Gastroesophageal sphincter (tissue), 3 donors: ENCODE data around the gene EHD1.

Experiments
- EP300 ChIP-seq: sonication (generic); formaldehyde crosslinking; IDR thresholded peaks from one replicate; pipeline ENCODE4 v1.6.1; 2017; ENCODE audit warnings: antibody characterized with exemption, mild to moderate bottlenecking
- POLR2A ChIP-seq, 2 donors: fragments of 450-650 bp; IDR thresholded peaks; one replicate each; pipeline ENCODE4 v1.6.1; 2017; ENCODE audit warnings: antibody characterized with exemption in 2 of 2, mild to moderate bottlenecking in 2 of 2, moderate library complexity in 1 of 2
- POLR2AphosphoS5 ChIP-seq: sonication (generic); formaldehyde crosslinking; IDR thresholded peaks from one replicate; pipeline ENCODE4 v1.6.1; 2017; ENCODE audit warnings: antibody characterized with exemption
- TF ChIP-seq, protein P1 (sequence below), 4 experiments: fragments of 200-600 bp in 2 of 4; fragments of 450-650 bp in 2 of 4; sonication (generic) in 1 of 4; IDR thresholded peaks; one replicate each; pipeline ENCODE4 v1.5.1; 2017 to 2019; ENCODE audit warnings: antibody characterized with exemption in 4 of 4, mild to moderate bottlenecking in 2 of 4, moderate library complexity in 2 of 4

DNA sequence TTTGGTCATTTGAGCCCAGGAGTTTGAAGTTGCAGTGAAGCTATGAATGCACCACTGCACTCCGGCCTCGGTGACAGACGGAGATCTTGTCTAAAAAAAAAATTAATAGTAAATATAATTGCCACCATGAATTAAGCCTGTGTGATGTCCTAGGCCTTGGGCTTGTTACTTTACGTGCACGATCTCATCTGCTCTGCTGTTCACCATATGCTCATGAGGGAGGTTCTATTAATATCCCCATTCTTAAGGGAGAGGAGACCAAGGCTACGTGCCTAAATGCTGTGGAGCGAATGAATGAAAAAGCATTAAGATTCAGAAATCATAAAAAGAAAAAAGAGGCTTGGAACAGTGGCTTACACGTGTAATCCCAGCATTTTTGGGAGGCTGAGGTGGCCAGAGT is 41.2 kb upstream of the EHD1 start:
- TF ChIP-seq, protein P1, sequence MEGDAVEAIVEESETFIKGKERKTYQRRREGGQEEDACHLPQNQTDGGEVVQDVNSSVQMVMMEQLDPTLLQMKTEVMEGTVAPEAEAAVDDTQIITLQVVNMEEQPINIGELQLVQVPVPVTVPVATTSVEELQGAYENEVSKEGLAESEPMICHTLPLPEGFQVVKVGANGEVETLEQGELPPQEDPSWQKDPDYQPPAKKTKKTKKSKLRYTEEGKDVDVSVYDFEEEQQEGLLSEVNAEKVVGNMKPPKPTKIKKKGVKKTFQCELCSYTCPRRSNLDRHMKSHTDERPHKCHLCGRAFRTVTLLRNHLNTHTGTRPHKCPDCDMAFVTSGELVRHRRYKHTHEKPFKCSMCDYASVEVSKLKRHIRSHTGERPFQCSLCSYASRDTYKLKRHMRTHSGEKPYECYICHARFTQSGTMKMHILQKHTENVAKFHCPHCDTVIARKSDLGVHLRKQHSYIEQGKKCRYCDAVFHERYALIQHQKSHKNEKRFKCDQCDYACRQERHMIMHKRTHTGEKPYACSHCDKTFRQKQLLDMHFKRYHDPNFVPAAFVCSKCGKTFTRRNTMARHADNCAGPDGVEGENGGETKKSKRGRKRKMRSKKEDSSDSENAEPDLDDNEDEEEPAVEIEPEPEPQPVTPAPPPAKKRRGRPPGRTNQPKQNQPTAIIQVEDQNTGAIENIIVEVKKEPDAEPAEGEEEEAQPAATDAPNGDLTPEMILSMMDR (IDR thresholded peaks at IDR 0.05): no peak
- TF ChIP-seq POLR2A (IDR thresholded peaks at IDR 0.05) (no peak), EP300 (no peak), POLR2AphosphoS5 (no peak)
